ENCODE data around the gene BTBD16. TPM values are rescaled to one million over a fixed set of nuclear protein-coding genes. Genes with fewer than 3 reads are reported as not detected.

The BTBD16 gene
- total RNA-seq, 1 experiment from 2014 or later, result not detected

- Histone ChIP-seq H3T11ph (ENCODE audit: low read length) (no peak overlapping the region), H2BK15ac (ENCODE audit: low read depth, low read length) (no peak overlapping the region), H3K4me2 (ENCODE audit: insufficient read depth, insufficient read length, low read length) (no peak overlapping the region), H4K8ac (replicated peaks; ENCODE audit: insufficient read length, low read depth, low read length) (no peak overlapping the region), H2BK12ac (ENCODE audit: insufficient read length, low read depth, low read length) (no peak overlapping the region), H3K79me1 (ENCODE audit: insufficient read depth, low read depth, low read length, poor library complexity, severe bottlenecking) (no peaks in the 10 kb centered on the region), H3K23me2 (ENCODE audit: insufficient read length, low read depth, low read length, poor library complexity, severe bottlenecking) (no peaks in the 10 kb centered on the region), H3K9me3 (ENCODE audit: control insufficient read depth, low read depth, low read length) (no peaks in the 10 kb centered on the region), H2BK120ac (ENCODE audit: low read depth, low read length, poor library complexity, severe bottlenecking) (no peak overlapping the region), H4K91ac (ENCODE audit: insufficient read length, low read depth, low read length) (no peak overlapping the region), H3K18ac (ENCODE audit: insufficient read length, low read depth, low read length) (no peak overlapping the region), H3K14ac (ENCODE audit: insufficient read depth, low read length) (no peak overlapping the region), H3K27ac (ENCODE audit: insufficient read length, low read depth, low read length) (no peak overlapping the region), H2AK5ac (ENCODE audit: insufficient read length, low read length) (no peak overlapping the region), H4K5ac (ENCODE audit: insufficient read length, low read depth, low read length) (no peak overlapping the region), H4K20me1 (ENCODE audit: control insufficient read depth, insufficient read depth, insufficient read length) (no peaks in the 10 kb centered on the region), H2BK20ac (ENCODE audit: low read depth, low read length, poor library complexity, severe bottlenecking) (no peak overlapping the region), H3K9ac (ENCODE audit: extremely low read depth, insufficient read length, low read length) (no peak overlapping the region), H3K56ac (ENCODE audit: insufficient read length, low read depth, low read length) (no peak overlapping the region), H3K4me1 (ENCODE audit: insufficient read depth, low read length) (no peaks in the 10 kb centered on the region; the same call in 1 of the 2 replicates), H3K27me3 (ENCODE audit: insufficient read depth, low read length) (no peaks in the 10 kb centered on the region), H3K4ac (ENCODE audit: low read depth, low read length) (no peak overlapping the region), H2BK5ac (ENCODE audit: insufficient read length, low read length) (no peak overlapping the region), H3K23ac (ENCODE audit: insufficient read length, low read depth, low read length) (no peak overlapping the region), H2AFZ (ENCODE audit: low read length) (no peak overlapping the region), H3K79me2 (ENCODE audit: insufficient read depth, low read length) (no peaks in the 10 kb centered on the region)
- Mint-ChIP-seq H3K4me1 (peaks cover 18 to 20% of the 10 kb centered on the region in 2 experiments), H3K27me3 (ENCODE audit: low read depth) (peaks cover 1% of the 10 kb centered on the region), H3K27ac (no peak overlapping the region), H3K36me3 (ENCODE audit: insufficient read depth in 1 of 3, low read depth in 3 of 3) (peaks cover 0 to 8% (median 0%) of the 10 kb centered on the region in 3 experiments; a peak in 1 of 7 replicates), H3K9me3 (peaks cover 6 to 8% of the 10 kb centered on the region in 2 experiments), H3K4me3 (no peak overlapping the region)
- TF ChIP-seq CTCF (conservative IDR thresholded peaks at IDR 0.05), result no peak
- no peak for DNase-seq
- WGBS (ENCODE audit: extremely low coverage, insufficient read length, low lambda C conversion rate), result no CpG with 5 or more reads among the region's 3 CpGs
Observed at GRCh38 chr10:122306744-122307143, 35.6 kb downstream of the BTBD16 start.
